ENCODE data around the gene CCNYL1. TPM values are rescaled to one million over a fixed set of nuclear protein-coding genes. Genes with fewer than 3 reads are reported as not detected.

The CCNYL1 gene
- total and polyA plus RNA-seq, 7 donors, result 6.1 to 15.7 (median 7.7) TPM

- DNase-seq (no peak), ATAC-seq (no peak)
- no peaks in the 10 kb centered on the region for H3K9me3 ChIP-seq
- H3K27ac ChIP-seq, result no peak overlapping the region
- intact Hi-C loops (cut with DNase I), result no loop called here
- 24 to 40% (median 34%) methylated on average over 24 to 52 of the region's 52 CpGs for WGBS, 3 donors
- no peaks in the 10 kb centered on the region for H3K27me3 ChIP-seq (ENCODE audit: insufficient read depth in 3 of 3, low read length in 2 of 3)
- no peaks in the 10 kb centered on the region for H3K4me1 ChIP-seq
- no peaks in the 10 kb centered on the region for H3K36me3 ChIP-seq (ENCODE audit: insufficient read depth in 1 of 2, low read depth in 1 of 2)
- TF ChIP-seq CTCF (IDR thresholded peaks at IDR 0.05), result no peak
- peak overlapping the region; percentile 37 for H3K4me3 ChIP-seq
Measured at GRCh38 chr2:207681431-207681830, 30.0 kb upstream of the CCNYL1 start.

- Histone ChIP-seq H3K9me3 (no peaks in the 10 kb centered on the region), H3K36me3 (ENCODE audit: insufficient read depth in 1 of 2, low read depth in 1 of 2) (no peaks in the 10 kb centered on the region), H3K27ac (no peak overlapping the region), H3K4me3 (no peak overlapping the region), H3K27me3 (ENCODE audit: insufficient read depth in 3 of 3, low read length in 2 of 3) (no peaks in the 10 kb centered on the region), H3K4me1 (no peaks in the 10 kb centered on the region)
- no peak for TF ChIP-seq CTCF (IDR thresholded peaks at IDR 0.05)
- DNase-seq, result no peak
- 84 to 91% (median 89%) methylated on average over 9 of the region's 9 CpGs for WGBS, 3 donors
- intact Hi-C loops (cut with DNase I), result no loop called here
- no peak for ATAC-seq
Measured at GRCh38 chr2:207682557-207682956, 28.9 kb upstream of the CCNYL1 start.

- Histone ChIP-seq H3K9me3 (no peaks in the 10 kb centered on the region), H3K27ac (peak overlapping the region; percentile 72), H3K27me3 (ENCODE audit: insufficient read depth in 3 of 3, low read length in 2 of 3) (no peaks in the 10 kb centered on the region), H3K36me3 (ENCODE audit: insufficient read depth in 1 of 2, low read depth in 1 of 2) (no peaks in the 10 kb centered on the region), H3K4me3 (no peak overlapping the region), H3K4me1 (no peaks in the 10 kb centered on the region)
- TF ChIP-seq CTCF (IDR thresholded peaks at IDR 0.05), result no peak
- peak in 1 of 4 donors; percentile 31 for ATAC-seq
- no peak for DNase-seq
- WGBS, 3 donors, result 61 to 73% (median 63%) methylated on average over 5 of the region's 5 CpGs
- intact Hi-C loops (cut with DNase I), result no loop called here
Measured at GRCh38 chr2:207683438-207683837, 28.0 kb upstream of the CCNYL1 start.

GRCh38 chr2:207683879-207684627 is 27.4 kb upstream of the CCNYL1 start:
- no peak overlapping the region for H3K4me3 ChIP-seq
- TF ChIP-seq CTCF (IDR thresholded peaks at IDR 0.05), result no peak
- WGBS, 3 donors, result 21 to 45% (median 28%) methylated on average over 3 of the region's 3 CpGs
- H3K4me1 ChIP-seq, result no peaks in the 10 kb centered on the region
- peak overlapping the region; percentile 72 for H3K27ac ChIP-seq
- no peaks in the 10 kb centered on the region for H3K27me3 ChIP-seq (ENCODE audit: insufficient read depth in 3 of 3, low read length in 2 of 3)
- ATAC-seq, result peak; percentile 66 to 90 (median 76)
- H3K9me3 ChIP-seq, result no peaks in the 10 kb centered on the region
- intact Hi-C loops (cut with DNase I), result no loop called here
- H3K36me3 ChIP-seq (ENCODE audit: insufficient read depth in 1 of 2, low read depth in 1 of 2), result no peaks in the 10 kb centered on the region
- no peak for DNase-seq

GRCh38 chr2:207686812-207687211 is 24.6 kb upstream of the CCNYL1 start:
- ATAC-seq, result no peak

More at GRCh38 chr2:207686812-207687211, 24.6 kb upstream of the CCNYL1 start:
- no peak for DNase-seq
- H3K36me3 ChIP-seq (ENCODE audit: insufficient read depth in 1 of 2, low read depth in 1 of 2), result no peaks in the 10 kb centered on the region
- TF ChIP-seq CTCF (IDR thresholded peaks at IDR 0.05), result no peak
- no peak overlapping the region for H3K27ac ChIP-seq
- no peak overlapping the region for H3K4me3 ChIP-seq
- no peaks in the 10 kb centered on the region for H3K9me3 ChIP-seq
- intact Hi-C loops (cut with DNase I), result no loop called here
- no peaks in the 10 kb centered on the region for H3K27me3 ChIP-seq (ENCODE audit: insufficient read depth in 3 of 3, low read length in 2 of 3)
- peaks cover under 1% of the 10 kb centered on the region for H3K4me1 ChIP-seq
- 77 to 86% (median 84%) methylated on average over 2 of the region's 2 CpGs for WGBS, 3 donors

Measured in psoas muscle (tissue), 8 donors.